ENCODE results near the gene SIRPA. TPM values are rescaled to one million over a fixed set of nuclear protein-coding genes. Genes with fewer than 3 reads are reported as not detected.
A peak's percentile ranks its signal among the peaks of the same experiment; 100 is the strongest.

The SIRPA gene
- total RNA-seq, 2 experiments from 2014 or later, result 0.10 to 0.12 TPM

DNA sequence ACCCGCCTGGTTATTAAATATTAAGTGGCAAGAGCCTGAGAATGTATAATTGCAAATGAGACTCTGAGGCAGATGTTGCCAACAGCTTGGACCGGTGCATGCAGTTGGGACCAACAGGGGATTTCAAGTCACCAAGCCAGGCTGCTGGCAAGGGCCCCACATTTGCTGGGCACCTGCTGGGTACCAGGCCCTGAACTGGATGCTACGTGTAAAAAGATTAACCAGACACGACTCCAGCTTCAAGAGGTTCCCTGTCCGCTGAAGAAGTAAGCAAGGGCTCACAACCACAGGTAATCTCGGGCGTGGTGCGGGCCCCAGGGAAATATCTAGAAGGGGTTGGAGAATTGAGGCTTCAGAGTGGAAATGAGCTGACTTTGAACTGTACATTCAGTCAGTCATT lies 13.2 kb upstream of the SIRPA start:
- H3K9me3 Mint-ChIP-seq, result no peaks in the 10 kb centered on the region
- intact Hi-C loops (cut with micrococcal nuclease), result no loop called here
- peaks cover 10% of the 10 kb centered on the region for H3K4me1 Mint-ChIP-seq (ENCODE audit: low read depth)
- no peaks in the 10 kb centered on the region for H3K27me3 Mint-ChIP-seq (ENCODE audit: low read depth)
- H3K4me3 Mint-ChIP-seq, result no peak overlapping the region
- H3K36me3 Mint-ChIP-seq (ENCODE audit: low read depth), result no peaks in the 10 kb centered on the region
- CTCF ChIA-PET, result no interaction called here
- DNase-seq, result no peak
- no peak overlapping the region for H3K27ac Mint-ChIP-seq

DNA sequence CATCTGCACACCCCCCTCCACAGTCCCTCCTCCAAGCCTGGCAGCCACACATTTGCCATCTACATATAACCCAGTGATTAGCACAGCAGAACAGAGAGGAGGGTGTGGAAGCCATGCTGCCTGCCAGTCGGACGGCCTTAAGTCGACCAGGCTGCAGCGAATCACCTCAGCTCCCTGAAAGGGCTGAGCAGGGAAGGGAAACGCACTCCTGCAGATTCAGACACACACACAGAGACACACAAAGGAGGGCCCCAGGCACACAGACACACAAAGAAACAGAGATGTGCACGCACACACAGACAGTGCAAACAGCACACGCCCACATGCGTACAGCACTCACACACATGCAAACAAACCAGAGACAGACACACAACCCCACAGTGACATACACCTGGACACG lies 11.2 kb upstream of the SIRPA start:
- CTCF ChIA-PET, result no interaction called here
- intact Hi-C loops (cut with micrococcal nuclease), result no loop called here
- Mint-ChIP-seq H3K4me1 (ENCODE audit: low read depth) (peaks cover 10% of the 10 kb centered on the region), H3K27me3 (ENCODE audit: low read depth) (peaks cover 8% of the 10 kb centered on the region), H3K9me3 (no peaks in the 10 kb centered on the region), H3K36me3 (ENCODE audit: low read depth) (no peaks in the 10 kb centered on the region), H3K27ac (no peak overlapping the region), H3K4me3 (no peak overlapping the region)
- DNase-seq, result no peak

DNA sequence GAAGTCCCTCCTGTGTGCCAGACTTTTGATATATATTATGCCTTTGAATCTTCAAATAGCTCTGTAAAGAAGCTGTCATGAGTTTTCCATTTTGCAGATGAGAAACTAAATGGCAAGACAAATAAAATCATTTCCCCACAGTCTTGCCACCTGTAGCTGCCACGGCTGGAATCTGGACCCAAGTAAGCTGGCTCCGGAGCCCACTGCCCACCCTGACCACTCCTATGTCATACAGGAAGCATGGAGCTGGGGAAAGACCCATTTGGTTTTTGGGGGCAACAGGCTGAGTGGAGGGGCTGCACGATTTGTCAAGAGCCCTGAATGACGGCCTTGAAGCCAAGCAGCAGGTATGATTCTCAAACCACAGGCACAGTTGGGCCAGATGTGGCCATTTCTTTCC lies 10.0 kb upstream of the SIRPA start:
- intact Hi-C loops (cut with micrococcal nuclease), result no loop called here
- Mint-ChIP-seq H3K27ac (no peak overlapping the region), H3K4me3 (no peak overlapping the region), H3K36me3 (ENCODE audit: low read depth) (no peaks in the 10 kb centered on the region), H3K4me1 (ENCODE audit: low read depth) (peaks cover 10% of the 10 kb centered on the region), H3K9me3 (no peaks in the 10 kb centered on the region), H3K27me3 (ENCODE audit: low read depth) (peaks cover 11% of the 10 kb centered on the region)
- CTCF ChIA-PET, result no interaction called here
- DNase-seq, result no peak

DNA sequence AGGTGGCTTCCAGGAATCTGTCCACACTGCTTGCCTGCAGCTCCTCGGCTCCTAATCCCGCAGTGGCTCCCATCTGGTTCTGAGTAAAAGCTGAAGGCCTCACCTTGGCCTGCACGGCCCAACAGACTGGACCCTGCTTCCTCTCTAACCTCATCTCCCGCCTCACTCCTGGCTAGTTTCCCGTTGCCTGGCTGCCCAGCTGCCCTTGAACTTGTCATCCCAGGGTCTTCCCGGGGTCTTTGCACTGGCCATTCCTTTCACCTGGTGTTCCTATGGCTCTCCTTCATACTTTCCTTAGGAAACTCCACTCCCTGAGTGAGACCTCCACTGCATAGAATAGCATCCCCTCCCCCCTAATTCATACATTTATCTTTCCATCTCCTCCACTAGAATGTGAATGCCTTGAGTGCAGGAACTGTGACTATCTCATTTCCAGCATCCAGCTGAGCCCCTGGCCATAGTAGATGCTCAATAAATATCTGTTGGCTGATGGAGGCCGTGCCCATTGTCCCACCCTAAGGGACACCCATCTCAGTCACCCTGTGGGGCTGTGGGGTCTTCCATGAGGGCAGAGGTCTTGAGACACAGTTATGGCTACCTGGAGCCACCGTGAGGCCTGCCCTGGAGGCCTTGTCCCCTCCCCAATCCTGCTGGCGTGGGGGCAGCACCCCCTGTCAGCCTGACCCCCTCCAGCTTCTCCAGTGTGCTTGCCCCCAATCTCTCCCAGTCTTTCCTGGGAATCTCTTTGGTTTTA lies 9.1 kb upstream of the SIRPA start:
- Mint-ChIP-seq H3K27me3 (ENCODE audit: low read depth) (peaks cover 16% of the 10 kb centered on the region), H3K27ac (no peak overlapping the region), H3K4me1 (ENCODE audit: low read depth) (peaks cover 10% of the 10 kb centered on the region), H3K36me3 (ENCODE audit: low read depth) (no peaks in the 10 kb centered on the region), H3K4me3 (no peak overlapping the region), H3K9me3 (no peaks in the 10 kb centered on the region)
- DNase-seq, result no peak
- CTCF ChIA-PET, result no interaction called here
- intact Hi-C loops (cut with micrococcal nuclease), result no loop called here

DNA sequence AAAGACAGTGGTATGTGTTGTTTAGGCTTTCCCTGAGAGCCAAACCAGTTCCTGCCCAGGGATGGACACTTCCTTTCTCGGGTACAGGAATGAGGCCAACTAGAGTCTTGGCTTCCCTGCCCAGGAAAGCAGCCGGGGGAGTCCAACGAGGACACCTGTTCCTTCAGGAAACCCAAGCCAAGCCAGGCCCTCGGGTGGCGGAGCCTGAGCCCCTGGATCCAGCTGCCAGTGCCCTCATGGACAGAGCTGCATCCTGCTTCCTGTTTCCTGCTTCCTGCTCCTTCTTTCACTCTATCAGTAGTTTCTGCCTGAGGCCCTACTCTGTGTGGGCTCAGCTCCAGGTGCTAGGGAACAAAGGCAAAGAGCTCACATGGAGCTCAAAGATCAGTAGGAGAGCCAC lies 7.9 kb upstream of the SIRPA start:
- Mint-ChIP-seq H3K4me3 (no peak overlapping the region), H3K4me1 (ENCODE audit: low read depth) (peaks cover 8% of the 10 kb centered on the region), H3K36me3 (ENCODE audit: low read depth) (no peaks in the 10 kb centered on the region), H3K27me3 (ENCODE audit: low read depth) (peaks cover 20% of the 10 kb centered on the region), H3K9me3 (no peaks in the 10 kb centered on the region), H3K27ac (no peak overlapping the region)
- CTCF ChIA-PET, result no interaction called here
- intact Hi-C loops (cut with micrococcal nuclease), result no loop called here
- no peak for DNase-seq

DNA sequence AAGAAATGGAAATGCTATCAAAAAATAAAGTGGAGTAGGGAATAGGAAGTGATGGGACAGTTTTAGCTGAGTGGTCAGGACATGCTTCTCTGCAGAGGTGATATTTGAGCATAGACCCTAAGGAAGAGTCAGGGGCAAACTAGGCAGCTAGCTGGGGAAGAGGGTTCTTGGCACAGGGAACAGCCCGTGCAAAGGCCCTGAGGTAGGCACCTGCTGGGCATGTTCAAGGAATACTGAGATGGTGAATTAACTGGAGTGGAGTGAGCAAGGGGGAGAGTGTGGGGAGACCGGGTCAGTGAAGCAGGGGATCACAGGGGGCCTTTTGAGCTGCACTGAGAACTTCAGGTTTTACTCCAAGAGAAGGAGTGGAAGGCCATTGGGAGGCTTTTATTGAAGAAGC lies 7.5 kb upstream of the SIRPA start:
- CTCF ChIA-PET, result no interaction called here
- intact Hi-C loops (cut with micrococcal nuclease), result no loop called here
- Mint-ChIP-seq H3K9me3 (no peaks in the 10 kb centered on the region), H3K4me3 (no peak overlapping the region), H3K4me1 (ENCODE audit: low read depth) (peaks cover 6% of the 10 kb centered on the region), H3K27me3 (ENCODE audit: low read depth) (peaks cover 25% of the 10 kb centered on the region), H3K36me3 (ENCODE audit: low read depth) (no peaks in the 10 kb centered on the region), H3K27ac (no peak overlapping the region)
- DNase-seq, result no peak

DNA sequence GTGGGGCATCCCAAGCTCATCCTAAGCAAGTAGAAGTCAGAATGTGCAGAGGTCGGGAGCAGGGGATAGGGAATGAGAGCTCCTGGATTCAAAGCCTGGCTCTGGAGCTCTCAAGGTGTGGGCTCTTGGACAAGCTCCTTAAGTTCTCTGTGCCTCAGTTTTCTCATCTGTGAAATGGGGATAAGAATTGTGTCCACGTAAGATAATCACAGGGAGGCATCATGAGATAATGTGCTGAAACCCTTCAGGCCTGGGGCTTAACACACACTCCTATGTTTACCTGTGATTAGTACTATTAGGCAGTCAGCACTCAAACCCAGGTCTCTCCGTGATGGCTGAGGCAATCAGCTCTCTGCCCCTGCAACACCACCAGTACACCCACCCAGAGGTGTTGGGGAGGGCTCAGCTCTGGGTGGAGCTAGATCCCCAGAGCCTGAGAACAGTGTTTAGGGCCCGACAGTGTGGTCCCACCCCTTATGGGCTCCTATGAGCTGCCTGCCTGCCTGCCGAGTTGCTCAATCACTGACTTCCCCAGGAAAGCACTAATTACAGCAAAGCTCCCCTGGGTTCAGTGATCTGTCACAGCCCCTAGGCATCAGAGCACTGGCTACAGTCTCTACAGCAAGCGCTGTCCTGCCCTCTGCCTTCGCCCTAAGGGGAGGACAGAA lies 6.3 kb upstream of the SIRPA start:
- intact Hi-C loops (cut with micrococcal nuclease), result no loop called here
- CTCF ChIA-PET, result interaction anchor here (0.8 kb wide), 1 partner anchor 124 kb away, joined by 3 read pairs; no protein-coding TSS in a partner anchor
- no peaks in the 10 kb centered on the region for H3K4me1 Mint-ChIP-seq (ENCODE audit: low read depth)
- peaks cover 34% of the 10 kb centered on the region for H3K27me3 Mint-ChIP-seq (ENCODE audit: low read depth)
- H3K4me3 Mint-ChIP-seq, result no peak overlapping the region
- no peak for DNase-seq
- H3K9me3 Mint-ChIP-seq, result no peaks in the 10 kb centered on the region
- no peaks in the 10 kb centered on the region for H3K36me3 Mint-ChIP-seq (ENCODE audit: low read depth)
- no peak overlapping the region for H3K27ac Mint-ChIP-seq

DNA sequence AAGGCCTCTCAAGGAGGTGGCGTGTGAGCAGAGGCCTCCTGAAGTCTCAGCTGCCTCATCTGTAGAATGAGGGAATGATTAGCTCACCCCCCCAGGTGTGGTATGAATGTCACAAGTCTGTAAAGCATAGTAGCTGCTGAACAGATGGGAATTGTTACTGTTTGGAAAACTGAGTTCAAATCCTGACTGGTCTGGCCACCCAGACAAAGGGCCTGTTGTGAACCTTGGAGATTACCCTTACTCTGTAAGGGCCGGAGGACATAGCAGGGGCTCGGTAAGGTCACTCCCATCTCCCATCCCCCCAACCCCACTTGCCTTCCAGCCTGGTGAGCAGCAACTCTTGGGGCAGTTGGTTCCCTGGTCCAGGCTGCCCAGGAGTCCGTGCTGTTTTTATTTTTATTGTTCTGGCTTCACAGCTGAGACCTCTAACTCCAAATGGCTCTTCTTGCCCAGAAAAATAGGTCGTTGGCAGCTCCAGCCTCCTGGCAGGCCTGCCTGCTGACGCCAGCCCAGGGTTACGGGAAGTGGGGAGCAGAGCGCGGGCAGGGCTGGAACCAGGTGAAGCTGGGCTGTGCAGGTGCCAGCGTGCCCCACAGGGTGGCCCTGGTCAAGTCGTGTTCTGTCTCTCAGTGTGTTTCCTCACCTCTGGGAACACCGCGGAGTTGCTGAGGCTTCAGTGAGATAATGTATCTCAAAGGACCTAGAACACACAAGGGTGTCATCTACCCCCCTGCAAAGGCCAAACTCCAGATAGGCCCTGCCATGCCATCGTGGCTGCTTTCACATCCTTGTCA lies 4.5 kb upstream of the SIRPA start:
- peaks cover 36% of the 10 kb centered on the region for H3K27me3 Mint-ChIP-seq (ENCODE audit: low read depth)
- intact Hi-C loops (cut with micrococcal nuclease), result no loop called here
- CTCF ChIA-PET, result interaction anchor here (0.5 kb wide), 1 partner anchor 1178 kb away, joined by 3 read pairs; no protein-coding TSS in a partner anchor
- no peak overlapping the region for H3K4me3 Mint-ChIP-seq
- H3K9me3 Mint-ChIP-seq, result no peaks in the 10 kb centered on the region
- no peaks in the 10 kb centered on the region for H3K36me3 Mint-ChIP-seq (ENCODE audit: low read depth)
- H3K4me1 Mint-ChIP-seq (ENCODE audit: low read depth), result no peaks in the 10 kb centered on the region
- no peak overlapping the region for H3K27ac Mint-ChIP-seq
- DNase-seq, result no peak

DNA sequence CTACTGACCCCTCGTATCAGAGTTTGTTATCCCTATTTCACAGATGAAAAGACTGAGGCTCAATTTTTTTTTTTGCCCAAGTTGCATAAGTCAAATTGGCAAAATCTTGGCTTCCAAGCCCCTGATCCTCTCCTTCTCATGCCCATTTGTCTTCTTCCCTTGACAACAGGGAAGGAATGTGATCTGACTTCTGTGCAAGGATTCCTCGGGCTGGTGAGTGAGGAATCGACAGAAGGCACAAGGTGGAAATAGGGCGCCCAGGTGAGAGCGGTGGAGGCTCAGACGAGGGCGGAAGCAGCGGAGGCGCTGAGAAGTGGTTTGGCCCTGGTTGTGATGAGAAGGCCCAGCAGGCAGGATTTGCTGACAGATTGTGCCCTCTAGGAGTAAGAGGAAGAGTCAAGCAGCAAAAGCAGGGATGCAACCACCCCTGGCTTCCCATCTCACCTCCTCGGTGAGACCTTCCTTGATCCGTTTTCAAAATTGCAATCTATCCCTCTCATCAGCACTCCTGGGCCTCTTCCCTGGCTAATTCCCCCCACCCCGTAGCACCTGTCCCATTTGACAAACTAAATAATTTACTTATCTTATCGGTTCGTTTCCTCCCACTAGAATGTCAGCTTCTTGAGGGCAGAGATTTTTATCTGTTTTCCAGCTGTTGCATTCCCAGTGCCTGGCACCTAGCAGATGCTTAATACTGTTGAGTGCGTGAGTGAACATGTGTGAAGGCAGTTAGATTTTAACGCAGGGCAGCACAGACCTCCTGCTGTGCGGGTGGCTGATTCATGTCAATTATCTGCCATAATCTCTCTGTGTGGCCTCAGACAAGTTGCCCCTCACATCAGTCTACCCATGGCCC lies 3.7 kb upstream of the SIRPA start:
- H3K4me3 Mint-ChIP-seq, result no peak overlapping the region
- intact Hi-C loops (cut with micrococcal nuclease), result no loop called here

DNA sequence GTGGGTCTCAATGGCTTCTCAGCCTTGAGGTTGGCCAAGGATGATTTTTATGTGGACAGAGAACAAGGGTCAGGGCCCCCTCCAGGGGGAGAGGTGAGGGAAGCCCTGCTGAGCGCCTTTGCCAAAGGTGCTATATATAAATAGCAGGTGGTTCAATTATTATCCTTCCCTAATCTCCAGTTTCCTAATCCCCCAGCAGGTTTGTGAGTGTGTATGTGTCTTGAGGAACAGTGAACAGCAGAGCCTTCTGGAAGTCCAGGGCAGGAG lies 3.2 kb upstream of the SIRPA start:
- intact Hi-C loops (cut with micrococcal nuclease), result no loop called here
- Mint-ChIP-seq H3K27ac (no peak overlapping the region), H3K9me3 (no peaks in the 10 kb centered on the region), H3K36me3 (ENCODE audit: low read depth) (no peaks in the 10 kb centered on the region), H3K27me3 (ENCODE audit: low read depth) (peaks cover 49% of the 10 kb centered on the region), H3K4me3 (no peak overlapping the region), H3K4me1 (ENCODE audit: low read depth) (no peaks in the 10 kb centered on the region)
- no peak for DNase-seq
- CTCF ChIA-PET, result no interaction called here

More for the DNA sequence above, 3.7 kb upstream of the SIRPA start:
- no peak overlapping the region for H3K27ac Mint-ChIP-seq
- no peaks in the 10 kb centered on the region for H3K36me3 Mint-ChIP-seq (ENCODE audit: low read depth)
- no peaks in the 10 kb centered on the region for H3K9me3 Mint-ChIP-seq
- H3K27me3 Mint-ChIP-seq (ENCODE audit: low read depth), result peaks cover 44% of the 10 kb centered on the region
- H3K4me1 Mint-ChIP-seq (ENCODE audit: low read depth), result no peaks in the 10 kb centered on the region
- CTCF ChIA-PET, result no interaction called here
- DNase-seq, result no peak

DNA sequence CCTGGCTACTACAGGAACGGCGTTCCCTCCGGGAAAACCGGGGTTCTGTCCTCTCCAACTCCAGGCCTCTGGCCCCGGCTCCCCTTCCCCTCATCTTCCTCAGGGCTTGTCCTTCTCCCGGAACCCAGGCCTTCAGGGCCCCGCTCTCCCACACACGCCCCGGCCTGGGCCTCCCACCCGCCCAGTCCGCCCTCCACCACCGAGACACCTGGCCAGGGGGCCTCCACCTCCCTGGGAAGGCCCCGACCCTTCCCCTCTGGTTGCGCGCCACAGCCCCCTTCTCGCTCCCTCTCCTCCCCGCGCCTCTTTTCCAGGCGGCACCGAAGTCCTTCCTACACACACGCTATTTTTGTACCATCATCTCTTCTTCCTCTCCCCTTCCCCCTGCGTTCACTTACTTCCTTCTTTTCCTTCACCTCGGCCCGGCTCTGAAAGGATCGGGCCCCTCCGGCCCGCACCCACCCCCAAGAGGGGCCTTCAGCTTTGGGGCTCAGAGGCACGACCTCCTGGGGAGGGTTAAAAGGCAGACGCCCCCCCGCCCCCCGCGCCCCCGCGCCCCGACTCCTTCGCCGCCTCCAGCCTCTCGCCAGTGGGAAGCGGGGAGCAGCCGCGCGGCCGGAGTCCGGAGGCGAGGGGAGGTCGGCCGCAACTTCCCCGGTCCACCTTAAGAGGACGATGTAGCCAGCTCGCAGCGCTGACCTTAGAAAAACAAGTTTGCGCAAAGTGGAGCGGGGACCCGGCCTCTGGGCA lies 1.3 kb upstream of the SIRPA start:
- Mint-ChIP-seq H3K27ac (no peak overlapping the region), H3K36me3 (ENCODE audit: low read depth) (no peaks in the 10 kb centered on the region), H3K4me3 (peak overlapping the region; percentile 36), H3K9me3 (no peaks in the 10 kb centered on the region), H3K4me1 (ENCODE audit: low read depth) (no peaks in the 10 kb centered on the region), H3K27me3 (ENCODE audit: low read depth) (peaks cover 48% of the 10 kb centered on the region)
- CTCF ChIA-PET, result no interaction called here
- intact Hi-C loops (cut with micrococcal nuclease), result no loop called here
- no peak for DNase-seq

DNA sequence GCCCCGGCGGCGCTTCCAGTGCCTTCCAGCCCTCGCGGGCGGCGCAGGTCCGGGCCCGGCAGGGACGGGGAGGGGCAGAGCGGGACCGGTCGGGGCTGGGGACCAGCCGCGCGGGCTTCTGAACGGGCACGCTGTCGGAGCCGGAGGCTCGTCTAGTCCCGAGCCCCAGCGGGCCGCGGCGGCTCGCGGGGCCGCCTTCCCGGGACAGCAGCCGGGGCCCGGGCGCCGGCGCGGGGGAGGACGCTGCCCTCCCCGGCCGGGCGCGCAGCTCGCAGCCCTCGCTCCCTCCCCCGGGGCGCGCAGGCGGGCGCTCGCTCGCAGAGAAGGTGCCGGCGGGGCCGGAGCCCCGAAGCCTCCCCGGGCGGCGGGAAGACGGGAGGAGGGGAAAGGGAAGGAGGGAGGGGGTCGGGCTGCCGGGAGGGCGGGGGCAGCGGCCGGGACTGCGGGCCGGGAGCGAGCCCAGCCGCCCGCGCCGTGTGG lies 696 bp upstream of the SIRPA start:
- no peak overlapping the region for H3K4me3 Mint-ChIP-seq
- CTCF ChIA-PET, result no interaction called here

More for the DNA sequence above, 696 bp upstream of the SIRPA start:
- Mint-ChIP-seq H3K36me3 (ENCODE audit: low read depth) (no peaks in the 10 kb centered on the region), H3K4me1 (ENCODE audit: low read depth) (no peaks in the 10 kb centered on the region), H3K27ac (no peak overlapping the region), H3K9me3 (no peaks in the 10 kb centered on the region), H3K27me3 (ENCODE audit: low read depth) (peaks cover 49% of the 10 kb centered on the region)
- peak; percentile 17 for DNase-seq
- intact Hi-C loops (cut with micrococcal nuclease), result no loop called here
